Left colon (tissue), 2 donors: ENCODE data around the gene PAQR4. TPM values are rescaled to one million over a fixed set of nuclear protein-coding genes. Genes with fewer than 3 reads are reported as not detected.

Experiments
- ATAC-seq: fragments of 200-7000 bp; cut with Tn5 transposase; one replicate; pipeline ENCODE4 v1.9.1; 2020; ENCODE audit warnings: mild to moderate bottlenecking, moderate library complexity
- DNase-seq, 2 donors: peaks; one replicate each; pipeline ENCODE4 v3.0.0-alpha.2; 2020
- intact Hi-C, 2 donors: fragments of 100-400 bp; cut with DNase I in 1 of 2; cut with micrococcal nuclease in 1 of 2; formaldehyde crosslinking; loops; one replicate each; pipeline versions ENCODE4 v1.11.2 to v1.14.0; 2022; cut with DNase I, micrococcal nuclease
- total RNA-seq, 2 donors: library from RNA; stranded (reverse); fragmentation: NEBNext Ultra II Directional; extraction: Animal tissue kit (Norgen Biotek cat#: 25700); gene quantifications; one replicate each; pipeline ENCODE4 v1.2.1, GENCODE V29; 2021
- donor health status: DM: no; HTN: no; CAD: no.
- donor health status: DM: yes; HTN: yes; CAD: no.

PAQR4 gene
- total RNA-seq, 2 donors from 2014 or later, result 8.7 to 12.7 TPM

DNA sequence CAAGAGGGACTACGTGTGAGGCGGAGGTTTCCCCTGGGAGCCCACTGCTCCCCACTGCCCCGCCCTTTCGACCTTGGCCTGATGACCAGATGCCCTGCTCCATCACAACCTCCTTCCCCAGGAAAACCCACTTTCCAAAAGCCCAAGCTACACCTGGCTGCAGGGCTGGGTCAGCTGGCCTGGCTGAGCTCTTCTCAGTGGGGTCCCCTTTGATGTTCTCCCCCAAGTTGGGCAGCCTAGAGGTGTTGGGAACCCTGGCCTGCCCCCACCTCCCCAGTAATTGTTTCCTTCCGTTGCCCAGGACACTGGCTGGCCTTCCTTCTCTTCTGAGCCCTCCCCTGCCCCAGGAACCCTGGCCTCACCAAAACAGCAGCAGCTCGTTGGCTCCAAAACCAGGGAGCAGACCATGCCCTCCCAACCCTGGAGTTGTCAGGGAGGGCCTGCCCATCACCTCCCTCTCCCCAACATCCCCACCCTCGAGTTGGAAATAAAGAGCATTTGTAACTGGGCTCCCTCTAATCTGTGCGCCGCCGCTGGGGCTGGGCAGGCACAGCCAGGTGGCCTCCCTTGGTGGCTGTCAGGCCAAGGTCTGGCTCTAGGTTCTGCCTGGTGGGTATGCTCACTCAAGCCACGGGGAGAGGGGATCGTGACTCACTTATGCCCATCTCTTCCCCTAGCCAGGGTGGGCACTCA lies 45.0 kb downstream of the PAQR4 start:
- intact Hi-C loops, result no loop called here
- DNase-seq, result no peak
- ATAC-seq, result no peak

DNA sequence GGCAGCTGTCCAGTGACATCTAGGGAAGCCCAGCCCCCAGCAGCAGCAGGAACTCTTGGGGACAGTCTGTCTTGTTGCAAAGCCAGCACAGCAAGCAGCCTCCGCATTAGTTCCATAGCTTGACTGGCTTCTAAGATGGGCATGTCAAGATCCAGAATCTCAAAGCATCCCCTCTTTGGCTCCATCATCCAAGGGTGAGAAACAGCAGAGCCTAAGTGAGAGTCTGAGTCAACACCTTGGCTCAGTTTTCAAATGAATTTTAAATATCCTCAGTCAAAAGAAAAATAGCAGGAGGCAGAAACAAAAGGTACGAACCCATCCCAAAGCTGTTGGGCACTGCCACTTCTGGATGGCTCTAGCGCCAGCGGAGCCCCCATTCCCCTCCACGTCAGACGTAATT lies 45.8 kb downstream of the PAQR4 start:
- DNase-seq, result no peak
- intact Hi-C loops, result no loop called here
- ATAC-seq, result no peak

DNA sequence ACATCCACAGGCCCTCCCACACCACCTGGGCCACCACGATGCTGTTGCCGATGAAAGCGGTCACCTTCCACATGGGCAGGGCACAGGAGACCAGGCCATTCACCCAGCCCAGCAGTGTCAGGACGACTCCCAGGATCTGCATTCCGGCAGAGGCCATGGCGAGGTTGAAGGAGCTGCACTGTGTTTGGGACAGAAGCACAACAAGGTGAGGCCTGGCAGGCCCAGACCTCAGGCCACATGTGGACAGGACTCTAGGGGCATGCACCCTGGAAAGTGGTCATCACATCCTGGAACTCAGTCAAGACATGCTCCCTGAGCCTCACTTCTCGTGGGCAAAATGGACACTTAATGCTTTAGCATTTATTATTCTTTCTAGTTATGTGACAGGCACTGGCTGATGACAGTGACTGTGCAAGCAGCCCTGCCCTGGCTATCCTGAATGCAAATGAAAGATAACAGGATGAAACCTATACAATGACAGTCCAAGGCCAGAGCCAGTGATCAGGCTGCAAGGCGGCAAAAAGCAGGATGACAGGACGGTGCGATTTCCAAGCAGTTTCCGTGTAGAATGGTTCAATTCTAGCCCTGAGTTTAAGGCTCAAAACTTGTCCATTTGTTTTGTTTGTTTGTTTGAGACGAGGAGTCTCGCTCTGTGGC lies 46.8 kb downstream of the PAQR4 start:
- intact Hi-C loops, result no loop called here
- DNase-seq (no peak), ATAC-seq (no peak)

DNA sequence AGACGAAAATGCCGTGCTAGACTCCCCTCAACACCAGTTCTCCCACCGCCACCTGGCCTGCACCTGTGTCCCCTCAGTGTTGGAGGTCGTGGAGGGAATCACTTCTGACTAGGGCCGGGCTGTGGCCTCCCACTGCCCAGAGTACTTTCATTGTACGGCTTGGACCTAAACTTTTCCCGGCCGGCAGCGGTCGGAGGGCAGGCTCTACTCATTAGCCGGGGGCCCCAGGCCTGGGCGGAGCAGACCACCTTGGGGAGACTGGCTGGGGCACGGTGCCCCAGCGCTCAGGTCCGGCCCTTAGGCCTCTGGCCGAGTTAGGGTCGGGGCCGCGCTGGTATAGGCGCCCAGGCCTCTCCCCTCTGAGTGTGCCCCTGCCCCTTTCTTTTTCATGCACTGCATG lies 48.2 kb downstream of the PAQR4 start:
- ATAC-seq (no peak), DNase-seq (no peak)
- intact Hi-C loops, result no loop called here

DNA sequence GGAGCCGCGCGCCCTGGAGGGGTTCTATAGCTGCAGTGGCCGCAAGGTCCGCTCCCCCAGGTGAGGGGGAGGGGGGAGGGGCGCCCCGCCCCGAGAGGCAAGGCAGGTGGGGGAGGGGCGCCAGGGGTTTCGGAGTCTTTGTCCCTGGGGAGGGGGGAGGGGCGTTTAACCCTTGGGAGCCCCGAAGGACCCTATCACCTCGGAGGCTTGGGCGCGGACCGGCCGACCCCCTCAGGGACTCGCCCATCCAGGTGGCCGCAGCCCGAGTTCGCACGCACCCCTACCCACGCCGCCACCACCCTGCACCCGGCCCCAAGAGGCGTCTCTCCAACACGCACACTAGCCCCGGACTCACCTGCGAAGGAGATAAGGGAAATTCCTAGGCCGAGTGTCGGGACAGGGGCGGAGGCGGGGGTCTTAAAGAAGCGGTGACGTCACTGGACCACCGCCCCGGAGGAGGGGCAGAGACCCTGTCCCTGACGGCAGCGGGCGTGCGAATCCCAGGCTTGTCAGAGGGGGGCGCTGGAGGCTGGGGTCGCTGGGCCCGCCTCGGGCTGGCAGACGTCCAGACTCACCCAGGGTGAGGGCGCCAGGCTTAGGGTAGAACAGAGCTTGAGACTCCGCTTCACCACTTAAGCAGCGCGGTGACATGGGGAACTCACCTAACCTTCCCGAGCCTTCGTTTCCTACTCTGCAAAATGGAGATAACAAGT lies 48.8 kb downstream of the PAQR4 start, which contains the start of gene CLDN6:
TSS of gene CLDN6 (minus strand) at position 390 of the 713 bp plus-strand sequence. CDS start 2,162 bp downstream, outside the sequence.
- ATAC-seq (no peak), DNase-seq (peak; percentile 31 to 51)

DNA sequence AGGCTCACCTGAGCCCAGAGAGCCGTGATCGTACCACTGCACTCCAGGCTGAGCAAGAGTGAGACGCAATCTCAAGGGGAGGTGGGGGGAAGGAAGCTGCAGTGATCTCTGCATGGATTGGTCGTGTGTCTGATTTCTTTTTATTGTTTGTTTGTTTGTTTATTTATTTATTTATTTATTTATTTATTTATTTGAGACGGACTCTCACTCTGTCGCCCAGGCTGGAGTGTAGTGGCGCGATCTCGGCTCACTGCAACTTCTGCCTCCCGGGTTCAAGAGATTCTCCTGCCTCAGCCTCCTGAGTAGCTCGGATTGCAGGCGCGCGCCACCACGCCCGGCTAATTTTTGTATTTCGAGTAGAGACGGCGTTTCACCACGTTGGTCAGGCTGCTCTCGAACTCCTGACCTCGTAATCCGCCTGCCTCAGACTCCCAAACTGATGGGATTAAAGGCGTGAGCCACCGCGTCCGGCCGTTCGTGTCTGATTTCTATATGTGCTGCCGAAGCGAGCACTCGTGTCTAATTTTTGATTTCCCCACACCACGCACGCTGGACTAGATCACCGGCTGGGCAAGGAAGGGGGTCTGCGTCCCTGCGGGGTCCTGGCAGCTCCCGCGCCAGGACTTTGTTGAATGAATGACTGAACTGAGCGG lies 50.6 kb downstream of the PAQR4 start:
- intact Hi-C loops, result no loop called here
- ATAC-seq, result no peak
- no peak for DNase-seq

More for the DNA sequence above, 48.8 kb downstream of the PAQR4 start, which contains the start of gene CLDN6:
- intact Hi-C loops, result no loop called here

DNA sequence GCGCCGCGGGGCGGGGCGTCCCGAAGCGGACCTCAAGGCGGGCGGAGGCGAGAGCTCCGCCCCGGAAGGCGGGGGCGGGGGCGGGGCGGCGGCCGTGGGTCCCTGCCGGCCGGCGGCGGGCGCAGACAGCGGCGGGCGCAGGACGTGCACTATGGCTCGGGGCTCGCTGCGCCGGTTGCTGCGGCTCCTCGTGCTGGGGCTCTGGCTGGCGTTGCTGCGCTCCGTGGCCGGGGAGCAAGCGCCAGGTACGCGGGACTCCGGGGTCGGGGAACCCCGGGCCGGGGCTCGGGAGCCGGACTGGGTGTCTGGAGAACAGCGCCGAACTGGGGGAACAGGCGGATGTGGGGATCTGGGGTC lies 51.1 kb downstream of the PAQR4 start, which contains the start of gene TNFRSF12A:
TSS of gene TNFRSF12A (plus strand) at position 122 of the 357 bp plus-strand sequence. CDS start at position 152, 30 bp downstream.
- intact Hi-C loops, result no loop called here
- peak; percentile 53 for ATAC-seq
- peak; percentile 68 to 86 for DNase-seq

DNA sequence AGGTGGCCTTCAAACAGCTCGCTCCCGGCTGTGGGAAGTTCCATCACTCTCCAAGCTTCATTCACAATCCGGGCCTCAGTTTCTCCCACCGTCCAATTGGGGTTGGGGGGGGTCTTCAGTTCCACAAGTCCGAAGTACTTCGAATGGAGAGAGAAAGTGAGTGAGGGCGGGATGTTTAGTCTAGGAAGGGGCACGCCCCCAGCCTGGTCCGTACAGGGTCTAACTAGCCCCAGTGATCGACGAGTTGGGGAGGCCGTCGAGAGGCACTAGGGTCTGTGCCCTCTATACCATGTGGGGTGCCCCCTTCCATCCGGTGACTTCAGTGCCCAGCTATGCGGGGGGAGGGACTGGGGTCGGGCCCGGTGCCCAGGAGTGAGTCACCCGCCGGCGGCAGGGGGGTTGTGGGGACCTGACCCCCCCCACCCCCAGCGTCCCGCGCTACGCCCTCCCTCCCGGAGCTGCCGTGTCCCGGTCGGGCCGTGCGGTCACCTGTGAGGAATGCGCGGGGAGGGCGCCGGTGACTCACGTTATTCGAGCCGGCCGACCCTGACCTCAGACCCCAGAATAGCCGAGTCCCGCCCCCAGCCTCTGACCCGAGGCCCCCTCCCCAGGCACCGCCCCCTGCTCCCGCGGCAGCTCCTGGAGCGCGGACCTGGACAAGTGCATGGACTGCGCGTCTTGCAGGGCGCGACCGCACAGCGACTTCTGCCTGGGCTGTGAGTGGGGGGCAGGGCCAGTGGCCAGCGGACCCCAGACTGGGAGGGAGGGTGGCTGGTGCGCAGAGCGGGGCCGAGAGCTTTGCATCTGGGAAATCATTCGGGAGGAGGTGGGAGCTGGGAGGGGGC lies 51.7 kb downstream of the PAQR4 start:
- DNase-seq, result peak; percentile 73 to 82
- intact Hi-C loops, result no loop called here
- peak; percentile 31 for ATAC-seq

DNA sequence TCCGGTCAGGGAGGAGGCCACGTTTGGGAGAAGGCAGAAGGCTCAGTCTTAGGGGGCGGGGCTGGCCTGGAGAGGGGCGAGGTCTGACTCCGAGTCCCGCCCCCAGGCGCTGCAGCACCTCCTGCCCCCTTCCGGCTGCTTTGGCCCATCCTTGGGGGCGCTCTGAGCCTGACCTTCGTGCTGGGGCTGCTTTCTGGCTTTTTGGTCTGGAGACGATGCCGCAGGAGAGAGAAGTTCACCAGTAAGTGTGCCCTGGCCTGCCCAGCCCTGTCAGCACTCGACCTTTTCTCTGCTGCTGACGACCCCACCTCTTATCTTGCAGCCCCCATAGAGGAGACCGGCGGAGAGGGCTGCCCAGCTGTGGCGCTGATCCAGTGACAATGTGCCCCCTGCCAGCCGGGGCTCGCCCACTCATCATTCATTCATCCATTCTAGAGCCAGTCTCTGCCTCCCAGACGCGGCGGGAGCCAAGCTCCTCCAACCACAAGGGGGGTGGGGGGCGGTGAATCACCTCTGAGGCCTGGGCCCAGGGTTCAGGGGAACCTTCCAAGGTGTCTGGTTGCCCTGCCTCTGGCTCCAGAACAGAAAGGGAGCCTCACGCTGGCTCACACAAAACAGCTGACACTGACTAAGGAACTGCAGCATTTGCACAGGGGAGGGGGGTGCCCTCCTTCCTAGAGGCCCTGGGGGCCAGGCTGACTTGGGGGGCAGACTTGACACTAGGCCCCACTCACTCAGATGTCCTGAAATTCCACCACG lies 52.5 kb downstream of the PAQR4 start:
- intact Hi-C loops, result no loop called here
- peak; percentile 49 for ATAC-seq
- DNase-seq, result peak; percentile 84 to 91

DNA sequence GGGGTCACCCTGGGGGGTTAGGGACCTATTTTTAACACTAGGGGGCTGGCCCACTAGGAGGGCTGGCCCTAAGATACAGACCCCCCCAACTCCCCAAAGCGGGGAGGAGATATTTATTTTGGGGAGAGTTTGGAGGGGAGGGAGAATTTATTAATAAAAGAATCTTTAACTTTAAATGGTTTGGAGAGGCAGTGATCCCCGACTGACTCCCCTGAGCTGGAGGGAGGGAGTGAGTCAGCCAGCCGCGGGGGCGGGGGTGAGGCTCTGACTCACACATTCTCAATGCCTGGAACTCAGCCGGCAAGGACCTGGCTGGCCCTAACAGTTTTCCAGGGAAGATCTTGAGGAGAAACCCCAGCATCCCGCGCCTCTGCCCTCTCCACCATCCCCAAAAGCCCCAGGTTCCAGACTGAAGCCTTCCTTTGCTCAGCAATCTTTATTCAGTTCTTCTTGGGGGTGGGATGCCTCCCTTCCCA lies 53.1 kb downstream of the PAQR4 start:
- peak; percentile 20 for ATAC-seq
- intact Hi-C loops, result no loop called here
- DNase-seq, result peak; percentile 81 to 89

DNA sequence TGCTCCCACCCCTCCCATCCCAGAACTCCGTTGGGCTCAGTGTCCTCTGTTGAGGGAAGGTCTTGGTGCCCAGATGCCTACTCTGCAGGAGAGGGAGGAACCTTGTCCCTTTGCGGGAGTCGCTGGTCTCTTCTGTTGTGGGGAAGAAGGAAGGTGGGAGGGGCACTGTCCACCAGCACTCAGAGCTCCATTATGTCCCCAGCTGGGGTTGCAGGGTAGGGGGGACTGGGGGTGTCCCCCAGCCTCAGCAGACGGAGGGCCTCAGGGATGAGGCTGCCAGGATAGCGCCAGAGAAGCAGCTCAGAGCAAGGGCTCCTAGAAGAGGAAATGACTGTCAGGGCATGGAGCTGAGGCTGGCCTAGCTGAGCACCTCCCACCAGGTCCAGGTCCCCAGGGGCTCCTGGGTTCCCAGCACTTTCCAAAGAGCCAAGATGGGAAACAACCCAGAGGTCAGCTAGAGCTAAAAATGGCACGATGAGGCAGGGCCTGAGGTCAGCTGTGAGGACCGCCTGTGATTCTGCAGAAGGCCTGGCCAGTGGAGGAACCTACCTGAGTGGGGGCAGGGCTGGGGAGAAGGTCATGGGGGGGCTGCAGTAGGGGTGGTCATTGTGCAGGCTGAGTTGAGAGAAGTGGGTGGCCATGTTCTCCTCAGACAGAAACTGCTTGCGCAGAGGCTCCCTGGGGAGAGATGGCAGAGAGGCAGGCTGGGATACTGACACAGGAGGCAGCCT lies 53.7 kb downstream of the PAQR4 start:
- DNase-seq (peak; percentile 18 to 41), ATAC-seq (no peak)
- intact Hi-C loops, result no loop called here

Other genes starting within 250 kb of the PAQR4 start
- under 1 TPM; 0.34 to 0.76 TPM for gene PRSS27, start 249.1 kb upstream of the PAQR4 start, total RNA-seq
- 100 to 1,000 TPM; 476 to 593 TPM for gene SRRM2, start 216.7 kb upstream of the PAQR4 start, total RNA-seq
- 100 to 1,000 TPM; 209 to 336 TPM for gene ELOB, start 192.1 kb upstream of the PAQR4 start, total RNA-seq
- not detected for gene PRSS33, start 181.8 kb upstream of the PAQR4 start, total RNA-seq
- gene PRSS41, start 170.9 kb upstream of the PAQR4 start, total RNA-seq, result not detected
- gene PRSS21, start 152.1 kb upstream of the PAQR4 start, total RNA-seq, result 1 to 10 TPM; 1.7 to 6.4 TPM
- gene ZG16B, start 139.0 kb upstream of the PAQR4 start, total RNA-seq, result 10 to 100 TPM; 40.9 to 50.0 TPM
- 10 to 100 TPM in 1 of 2 donors, under 1 TPM in 1; 0.78 to 12.9 TPM for gene PRSS22, start 111.2 kb upstream of the PAQR4 start, total RNA-seq
- 10 to 100 TPM; 20.7 to 30.8 TPM for gene FLYWCH2, start 86.1 kb upstream of the PAQR4 start, total RNA-seq
- gene FLYWCH1, start 57.4 kb upstream of the PAQR4 start, total RNA-seq, result 10 to 100 TPM; 23.0 to 27.3 TPM
- gene KREMEN2, start 5.1 kb upstream of the PAQR4 start, total RNA-seq, result 1 to 10 TPM in 1 of 2 donors, under 1 TPM in 1; 0.89 to 1.1 TPM
- 10 to 100 TPM in 1 of 2 donors, 1 to 10 TPM in 1; 4.4 to 12.6 TPM for gene PKMYT1, start 11.1 kb downstream of the PAQR4 start, total RNA-seq
- under 1 TPM; 0.40 to 0.42 TPM for gene CLDN9, start 43.6 kb downstream of the PAQR4 start, total RNA-seq
- gene CLDN6, start 48.8 kb downstream of the PAQR4 start, total RNA-seq, result not detected
- gene TNFRSF12A, start 51.0 kb downstream of the PAQR4 start, total RNA-seq, result 10 to 100 TPM; 10.5 to 19.3 TPM
- gene HCFC1R1, start 54.6 kb downstream of the PAQR4 start, total RNA-seq, result 10 to 100 TPM; 26.6 to 31.4 TPM
- 10 to 100 TPM; 18.8 to 19.3 TPM for gene THOC6, start 54.7 kb downstream of the PAQR4 start, total RNA-seq
- 100 to 1,000 TPM in 1 of 2 donors, 10 to 100 TPM in 1; 91.8 to 107 TPM for gene BICDL2, start 67.6 kb downstream of the PAQR4 start, total RNA-seq
- gene MMP25, start 77.2 kb downstream of the PAQR4 start, total RNA-seq, result 1 to 10 TPM in 1 of 2 donors, under 1 TPM in 1; 0.70 to 1.1 TPM
- 100 to 1,000 TPM; 265 to 865 TPM for gene IL32, start 96.3 kb downstream of the PAQR4 start, total RNA-seq
- not detected for gene ZSCAN10, start 129.9 kb downstream of the PAQR4 start, total RNA-seq
- gene ZNF205, start 143.2 kb downstream of the PAQR4 start, total RNA-seq, result 1 to 10 TPM; 8.2 to 9.6 TPM
- 10 to 100 TPM; 12.3 to 13.8 TPM for gene ZNF213, start 165.7 kb downstream of the PAQR4 start, total RNA-seq
- not detected for gene OR1F1, start 218.9 kb downstream of the PAQR4 start, total RNA-seq